GM21619 (cell line): ENCODE measurements around the gene SPATA22.
"Not testable (repeated sequence)": the region's sequence is repeated elsewhere in the genome, so short reads cannot be mapped to it uniquely, and the experiment has no call there.

Source experiments
- ATAC-seq: cut with Tn5 transposase; IDR thresholded peaks from one replicate; pipeline ENCODE4 v1.9.1; 2021; ENCODE audit not compliant: unreplicated experiment

SPATA22 gene, protein sequence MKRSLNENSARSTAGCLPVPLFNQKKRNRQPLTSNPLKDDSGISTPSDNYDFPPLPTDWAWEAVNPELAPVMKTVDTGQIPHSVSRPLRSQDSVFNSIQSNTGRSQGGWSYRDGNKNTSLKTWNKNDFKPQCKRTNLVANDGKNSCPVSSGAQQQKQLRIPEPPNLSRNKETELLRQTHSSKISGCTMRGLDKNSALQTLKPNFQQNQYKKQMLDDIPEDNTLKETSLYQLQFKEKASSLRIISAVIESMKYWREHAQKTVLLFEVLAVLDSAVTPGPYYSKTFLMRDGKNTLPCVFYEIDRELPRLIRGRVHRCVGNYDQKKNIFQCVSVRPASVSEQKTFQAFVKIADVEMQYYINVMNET

GRCh38 chr17:3471599-3471998 is at the start of gene SPATA22:
Gene SPATA22, minus strand, starts transcription at chr17:3471819. Its CDS starts 2,494 bp downstream, at chr17:3469325.
- no peak for ATAC-seq

- not testable (repeated sequence) for ATAC-seq
Measured at GRCh38 chr17:3519472-3519871, 47.9 kb upstream of the SPATA22 start.

DNA sequence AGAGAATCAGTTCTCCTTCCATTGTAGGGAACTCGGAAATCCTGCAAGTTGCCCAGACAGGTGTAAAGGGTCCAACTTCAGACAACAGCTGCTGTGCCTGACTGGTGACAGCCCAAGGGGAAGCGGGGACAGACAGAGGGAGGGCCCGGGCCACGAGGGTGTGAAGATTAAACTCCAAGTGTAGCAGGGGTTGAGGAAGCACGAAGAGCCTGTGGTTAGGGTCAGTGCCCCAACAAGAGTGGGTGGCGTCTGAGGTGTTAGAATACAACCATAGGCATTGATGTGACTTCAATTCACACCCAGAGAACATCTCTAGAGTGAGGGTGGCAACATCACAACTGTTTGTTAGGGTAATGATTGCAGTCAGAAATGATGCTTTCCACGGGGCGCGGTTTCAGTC is 43.3 kb upstream of the SPATA22 start:
- no peak for ATAC-seq

DNA sequence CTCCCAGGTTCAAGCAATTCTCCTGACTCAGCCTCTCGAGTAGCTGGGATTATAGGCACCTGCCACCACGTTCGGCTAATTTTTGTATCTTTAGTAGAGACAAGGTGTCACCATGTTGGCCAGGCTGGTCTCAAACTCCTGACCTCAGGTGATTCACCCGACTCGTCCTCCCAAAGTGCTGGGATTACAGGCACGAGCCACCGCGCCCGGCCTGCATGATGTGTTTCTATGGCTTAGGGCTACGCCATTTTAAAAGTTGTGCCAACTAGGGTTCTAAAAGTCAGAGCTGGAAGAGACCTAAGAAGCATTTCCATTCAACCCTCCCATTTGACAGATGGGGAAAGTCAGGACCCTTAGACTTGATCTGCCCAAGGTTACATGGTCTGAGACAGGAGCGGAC is 42.5 kb upstream of the SPATA22 start:
- ATAC-seq: not testable (repeated sequence)

GRCh38 chr17:3513305-3514035 is 41.9 kb upstream of the SPATA22 start:
- no peak for ATAC-seq

DNA sequence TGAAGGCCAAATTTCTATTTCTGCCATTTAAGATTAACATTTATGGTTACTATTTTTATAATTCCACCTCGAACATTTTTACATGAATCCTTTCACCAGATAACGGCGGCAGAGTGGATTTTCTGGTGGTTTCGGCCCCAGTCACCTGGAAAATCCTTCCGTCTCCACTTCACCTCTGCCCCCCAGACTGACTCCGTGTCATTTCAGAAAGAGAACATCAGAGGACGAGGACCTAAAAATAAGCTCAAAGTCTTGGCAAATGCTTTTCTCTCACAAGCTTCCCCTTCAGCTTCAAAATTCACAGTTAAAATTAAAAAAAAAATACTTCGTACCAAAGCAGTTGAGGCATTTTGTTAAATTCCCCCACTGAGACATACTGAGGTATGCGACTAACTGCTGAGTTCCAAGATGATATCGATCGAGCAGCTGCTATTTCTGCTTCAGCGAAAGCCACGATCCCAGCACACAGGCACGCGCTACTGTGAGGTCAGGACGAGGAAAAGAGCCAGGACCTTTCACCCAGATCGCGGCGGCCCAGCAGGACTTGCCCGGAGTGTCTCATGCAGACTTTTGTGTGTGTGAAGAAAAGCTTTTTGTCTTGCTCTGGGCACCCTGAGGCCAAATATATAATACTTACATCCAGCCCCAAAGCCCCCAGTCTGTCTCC is 41.0 kb upstream of the SPATA22 start:
- no peak for ATAC-seq

- no peak for ATAC-seq
Measured at GRCh38 chr17:3511852-3512504, 40.4 kb upstream of the SPATA22 start.

- no peak for ATAC-seq
Measured at GRCh38 chr17:3510090-3510489, 38.5 kb upstream of the SPATA22 start.

GRCh38 chr17:3507869-3508268 is 36.2 kb upstream of the SPATA22 start:
- no peak for ATAC-seq

- no peak for ATAC-seq
Measured at GRCh38 chr17:3507071-3507470, 35.5 kb upstream of the SPATA22 start.

- no peak for ATAC-seq
Measured at GRCh38 chr17:3506054-3506453, 34.4 kb upstream of the SPATA22 start.

GRCh38 chr17:3505008-3505407 is 33.4 kb upstream of the SPATA22 start:
- ATAC-seq: no peak

DNA sequence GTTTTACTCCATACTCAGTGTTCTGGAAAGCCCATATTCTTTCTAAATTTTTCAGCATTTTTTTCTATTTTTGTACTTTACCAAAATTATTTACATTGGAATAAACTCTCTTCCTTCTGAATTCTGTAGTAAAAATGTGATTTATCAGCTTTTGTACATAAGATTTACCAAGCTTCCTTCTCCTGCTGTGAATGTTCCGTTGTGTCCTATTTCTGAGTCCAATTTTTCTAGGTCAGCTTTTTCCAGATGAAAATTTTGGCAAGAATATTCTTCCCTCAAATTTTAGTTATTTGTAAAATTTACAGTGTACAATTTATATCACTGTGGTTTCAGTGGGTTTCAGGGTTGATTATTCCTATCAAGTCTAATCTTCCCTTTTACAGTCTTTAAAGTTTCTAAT is 31.7 kb upstream of the SPATA22 start:
- ATAC-seq: no peak

DNA sequence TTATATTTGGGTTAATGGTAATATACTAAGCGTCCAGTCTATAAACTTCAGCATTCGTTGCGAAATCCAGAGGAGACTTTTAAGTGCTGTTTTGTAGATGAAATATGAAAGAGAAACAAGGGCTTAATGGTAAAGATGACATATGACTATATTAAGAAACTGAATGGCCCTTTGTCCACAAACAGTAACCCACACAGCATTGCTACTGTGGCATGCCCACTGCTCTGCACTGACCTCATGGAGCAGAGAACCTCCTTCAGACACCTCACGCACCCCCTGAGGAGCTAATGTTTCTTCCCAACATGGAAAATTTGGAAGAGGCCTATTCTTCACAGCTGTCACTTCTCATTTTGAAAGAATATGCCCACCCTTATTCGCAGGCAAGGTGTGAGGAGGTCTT is 30.8 kb upstream of the SPATA22 start:
- no peak for ATAC-seq

- ATAC-seq: no peak
Measured at GRCh38 chr17:3501344-3501743, 29.7 kb upstream of the SPATA22 start.

DNA sequence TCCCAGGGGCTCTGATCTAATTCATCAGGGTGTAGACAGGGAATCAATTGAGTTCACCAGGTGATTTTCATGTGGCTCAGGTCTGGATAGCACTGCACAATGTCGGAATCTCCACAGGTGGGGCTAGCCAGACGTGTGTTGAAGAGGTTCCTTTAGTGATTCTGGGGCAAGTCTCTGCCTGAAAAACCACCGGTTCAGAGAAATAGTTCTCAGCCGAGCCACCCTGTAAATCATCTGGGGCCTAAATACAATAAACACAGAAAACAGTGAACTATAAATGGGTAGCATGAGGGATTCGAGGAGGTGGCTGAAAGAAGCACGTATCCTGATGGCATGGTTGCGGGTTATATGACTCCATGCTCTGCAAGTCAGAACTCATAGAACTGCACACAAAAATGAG is 25.5 kb upstream of the SPATA22 start:
- no peak for ATAC-seq

- no peak for ATAC-seq
Measured at GRCh38 chr17:3485481-3486068, 14.0 kb upstream of the SPATA22 start.

- ATAC-seq: no peak
Measured at GRCh38 chr17:3482852-3483251, 11.2 kb upstream of the SPATA22 start.

- no peak for ATAC-seq
Measured at GRCh38 chr17:3479988-3480387, 8.4 kb upstream of the SPATA22 start.

- ATAC-seq: no peak
Measured at GRCh38 chr17:3475812-3476610, 4.4 kb upstream of the SPATA22 start, which contains the start of gene ASPA. Gene ASPA, plus strand, starts transcription at chr17:3475997. Its CDS starts 163 bp downstream, at chr17:3476160.
